WTC11 (cell line): ENCODE data around the gene REM1.

Source experiments
- GABPB1 ChIP-seq: sonication (generic); formaldehyde crosslinking; IDR thresholded peaks from 2 replicates; pipeline ENCODE4 v1.8.1; 2023; ENCODE audit warnings: mild to moderate bottlenecking, missing genetic modification reagents
- JUN ChIP-seq: sonication (generic); formaldehyde crosslinking; IDR thresholded peaks from 2 replicates; pipeline ENCODE4 v1.8.0; 2023; ENCODE audit warnings: mild to moderate bottlenecking, missing genetic modification reagents
- NR2C2 ChIP-seq: sonication (generic); formaldehyde crosslinking; IDR thresholded peaks from 2 replicates; pipeline ENCODE4 v1.8.0; 2022; ENCODE audit warnings: mild to moderate bottlenecking, missing genetic modification reagents
- ZNF671 ChIP-seq: fragments of 250-450 bp; sonication (Bioruptor Pico); IDR thresholded peaks from 2 replicates; pipeline ENCODE4 v1.8.0; 2021; ENCODE audit warnings: mild to moderate bottlenecking
- TF ChIP-seq, protein P1 (sequence below): fragments of 200-600 bp; IDR thresholded peaks from 2 replicates; pipeline ENCODE4 v1.8.0; 2022; ENCODE audit warnings: antibody characterized with exemption
- TF ChIP-seq, protein P2 (sequence below): sonication (generic); formaldehyde crosslinking; IDR thresholded peaks from 2 replicates; pipeline ENCODE4 v1.8.1; 2023; ENCODE audit warnings: mild to moderate bottlenecking, moderate library complexity, missing genetic modification reagents

DNA sequence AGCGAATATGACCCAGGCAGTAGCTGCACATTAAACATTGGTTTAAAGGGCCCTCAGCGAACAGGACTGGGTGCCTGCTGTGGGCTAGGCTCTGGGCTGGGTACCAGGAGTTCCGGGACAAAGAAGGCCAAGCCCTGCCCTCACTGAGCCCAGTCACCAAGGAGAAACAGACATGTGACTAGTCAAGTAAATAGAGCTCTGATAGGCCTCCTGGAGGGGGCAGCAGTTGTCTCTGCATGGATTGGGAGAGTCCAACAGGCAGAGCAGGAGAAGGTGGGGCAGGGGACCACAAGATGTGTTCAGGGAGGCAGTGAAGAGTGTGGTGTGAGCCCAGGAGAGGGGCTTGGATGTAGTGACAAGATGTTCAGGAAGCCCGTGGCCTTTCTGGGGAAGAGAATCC is 42.3 kb downstream of the REM1 start:
- TF ChIP-seq JUN (CRISPR knock-in tag) (no peak), NR2C2 (no peak), GABPB1 (CRISPR knock-in tag) (no peak), ZNF671 (no peak)
- TF ChIP-seq, protein P1, sequence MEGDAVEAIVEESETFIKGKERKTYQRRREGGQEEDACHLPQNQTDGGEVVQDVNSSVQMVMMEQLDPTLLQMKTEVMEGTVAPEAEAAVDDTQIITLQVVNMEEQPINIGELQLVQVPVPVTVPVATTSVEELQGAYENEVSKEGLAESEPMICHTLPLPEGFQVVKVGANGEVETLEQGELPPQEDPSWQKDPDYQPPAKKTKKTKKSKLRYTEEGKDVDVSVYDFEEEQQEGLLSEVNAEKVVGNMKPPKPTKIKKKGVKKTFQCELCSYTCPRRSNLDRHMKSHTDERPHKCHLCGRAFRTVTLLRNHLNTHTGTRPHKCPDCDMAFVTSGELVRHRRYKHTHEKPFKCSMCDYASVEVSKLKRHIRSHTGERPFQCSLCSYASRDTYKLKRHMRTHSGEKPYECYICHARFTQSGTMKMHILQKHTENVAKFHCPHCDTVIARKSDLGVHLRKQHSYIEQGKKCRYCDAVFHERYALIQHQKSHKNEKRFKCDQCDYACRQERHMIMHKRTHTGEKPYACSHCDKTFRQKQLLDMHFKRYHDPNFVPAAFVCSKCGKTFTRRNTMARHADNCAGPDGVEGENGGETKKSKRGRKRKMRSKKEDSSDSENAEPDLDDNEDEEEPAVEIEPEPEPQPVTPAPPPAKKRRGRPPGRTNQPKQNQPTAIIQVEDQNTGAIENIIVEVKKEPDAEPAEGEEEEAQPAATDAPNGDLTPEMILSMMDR, result no peak
- TF ChIP-seq, protein P2, sequence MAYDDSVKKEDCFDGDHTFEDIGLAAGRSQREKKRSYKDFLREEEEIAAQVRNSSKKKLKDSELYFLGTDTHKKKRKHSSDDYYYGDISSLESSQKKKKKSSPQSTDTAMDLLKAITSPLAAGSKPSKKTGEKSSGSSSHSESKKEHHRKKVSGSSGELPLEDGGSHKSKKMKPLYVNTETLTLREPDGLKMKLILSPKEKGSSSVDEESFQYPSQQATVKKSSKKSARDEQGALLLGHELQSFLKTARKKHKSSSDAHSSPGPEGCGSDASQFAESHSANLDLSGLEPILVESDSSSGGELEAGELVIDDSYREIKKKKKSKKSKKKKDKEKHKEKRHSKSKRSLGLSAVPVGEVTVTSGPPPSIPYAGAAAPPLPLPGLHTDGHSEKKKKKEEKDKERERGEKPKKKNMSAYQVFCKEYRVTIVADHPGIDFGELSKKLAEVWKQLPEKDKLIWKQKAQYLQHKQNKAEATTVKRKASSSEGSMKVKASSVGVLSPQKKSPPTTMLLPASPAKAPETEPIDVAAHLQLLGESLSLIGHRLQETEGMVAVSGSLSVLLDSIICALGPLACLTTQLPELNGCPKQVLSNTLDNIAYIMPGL (CRISPR knock-in tag), result no peak
